ENCODE data around the gene FZD2. TPM values are rescaled to one million over a fixed set of nuclear protein-coding genes. Genes with fewer than 3 reads are reported as not detected.

FZD2 gene
- total and polyA plus RNA-seq, 9 of the 15 experiments (the other 6 are each of a cell fraction or from before 2014, with no cell fraction given) = 0.03 to 4.5 (median 1.1) TPM; not detected in 1

DNA sequence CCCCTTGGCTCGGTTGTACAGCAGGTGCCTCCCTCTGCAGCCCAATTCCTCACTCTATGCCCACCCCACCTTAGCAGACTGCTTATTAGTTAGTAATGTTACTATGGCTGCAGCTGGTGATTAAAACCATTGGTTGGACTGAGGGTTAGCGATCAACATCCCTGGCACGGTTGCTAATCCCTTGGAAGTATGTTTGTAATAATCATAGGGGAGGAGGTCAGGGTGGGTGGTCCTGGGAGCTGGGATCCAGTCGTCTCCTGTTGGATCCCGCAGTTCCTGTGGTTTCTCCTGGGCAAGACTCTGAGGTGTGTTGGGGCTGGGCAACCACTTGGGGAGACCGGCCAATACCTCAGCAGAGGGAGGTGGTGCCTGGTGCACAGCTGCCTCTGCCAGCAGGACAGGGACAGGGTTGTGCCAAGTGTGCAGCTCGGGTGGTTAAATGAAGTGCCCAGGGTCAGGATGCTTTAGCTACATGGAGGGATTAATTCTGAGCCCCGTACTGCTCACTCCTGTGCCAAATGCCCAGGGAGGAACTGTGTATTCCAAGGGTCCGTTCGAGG, 38.0 kb downstream of the FZD2 start:
- TF ChIP-seq, protein P1, sequence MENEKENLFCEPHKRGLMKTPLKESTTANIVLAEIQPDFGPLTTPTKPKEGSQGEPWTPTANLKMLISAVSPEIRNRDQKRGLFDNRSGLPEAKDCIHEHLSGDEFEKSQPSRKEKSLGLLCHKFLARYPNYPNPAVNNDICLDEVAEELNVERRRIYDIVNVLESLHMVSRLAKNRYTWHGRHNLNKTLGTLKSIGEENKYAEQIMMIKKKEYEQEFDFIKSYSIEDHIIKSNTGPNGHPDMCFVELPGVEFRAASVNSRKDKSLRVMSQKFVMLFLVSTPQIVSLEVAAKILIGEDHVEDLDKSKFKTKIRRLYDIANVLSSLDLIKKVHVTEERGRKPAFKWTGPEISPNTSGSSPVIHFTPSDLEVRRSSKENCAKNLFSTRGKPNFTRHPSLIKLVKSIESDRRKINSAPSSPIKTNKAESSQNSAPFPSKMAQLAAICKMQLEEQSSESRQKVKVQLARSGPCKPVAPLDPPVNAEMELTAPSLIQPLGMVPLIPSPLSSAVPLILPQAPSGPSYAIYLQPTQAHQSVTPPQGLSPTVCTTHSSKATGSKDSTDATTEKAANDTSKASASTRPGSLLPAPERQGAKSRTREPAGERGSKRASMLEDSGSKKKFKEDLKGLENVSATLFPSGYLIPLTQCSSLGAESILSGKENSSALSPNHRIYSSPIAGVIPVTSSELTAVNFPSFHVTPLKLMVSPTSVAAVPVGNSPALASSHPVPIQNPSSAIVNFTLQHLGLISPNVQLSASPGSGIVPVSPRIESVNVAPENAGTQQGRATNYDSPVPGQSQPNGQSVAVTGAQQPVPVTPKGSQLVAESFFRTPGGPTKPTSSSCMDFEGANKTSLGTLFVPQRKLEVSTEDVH (IDR thresholded peaks at IDR 0.05; ENCODE audit: low read depth, partially characterized antibody) = no peak
- TF ChIP-seq ERF (CRISPR knock-in tag; IDR thresholded peaks at IDR 0.05) = no peak
- no peak for TF ChIP-seq RNF2 (IDR thresholded peaks at IDR 0.05)
- no peak for TF ChIP-seq NCOA1 (IDR thresholded peaks at IDR 0.05; ENCODE audit: low read depth)
- TF ChIP-seq C11orf30 (IDR thresholded peaks at IDR 0.05; ENCODE audit: low read depth) = no peak
- no peak for TF ChIP-seq ZC3H8 (IDR thresholded peaks at IDR 0.05)
- POLR2A ChIA-PET = interaction anchor here (0.6 kb wide), 1 partner anchor 48 kb away, joined by 3 read pairs; no protein-coding TSS in a partner anchor
- Histone ChIP-seq H3K4me3 (no peak overlapping the region), H3K9me1 (ENCODE audit: control insufficient read depth, insufficient read depth, low read length) (no peaks in the 10 kb centered on the region), H3K4me2 (ENCODE audit: insufficient read depth, low read length) (no peak overlapping the region), H3K36me3 (ENCODE audit: control insufficient read depth, insufficient read depth, low read length) (no peaks in the 10 kb centered on the region), H3K79me2 (ENCODE audit: control insufficient read depth, insufficient read depth, low read length) (no peaks in the 10 kb centered on the region), H3K9ac (ENCODE audit: insufficient read depth in 1 of 2, low read depth in 2 of 2, low read length in 2 of 2) (no peak overlapping the region), H3K9me3 (replicated peaks; ENCODE audit: control insufficient read depth, insufficient read depth, low read depth, low read length) (peaks cover 2% of the 10 kb centered on the region; the same call in 1 of the 2 replicates), H3K27ac (ENCODE audit: extremely low read depth, low read depth, low read length) (no peak overlapping the region), H4K20me1 (replicated peaks; ENCODE audit: control insufficient read depth, insufficient read depth, low read length) (no peaks in the 10 kb centered on the region; the same call in none of the 2 replicates), H2AFZ (ENCODE audit: low read depth, low read length) (no peak overlapping the region), H3K27me3 (ENCODE audit: control insufficient read depth in 2 of 2, insufficient read depth in 2 of 2, low read length in 2 of 2) (peaks cover 11 to 48% of the 10 kb centered on the region in 2 experiments; a peak in 4 of 5 replicates), H3K4me1 (replicated peaks in 1 of 2; ENCODE audit: control insufficient read depth in 2 of 2, insufficient read depth in 2 of 2, low read length in 2 of 2) (no peaks in the 10 kb centered on the region)
- intact Hi-C loops (cut with micrococcal nuclease) (no loop called here), in situ Hi-C loops (cut with MboI) (no loop called here)
- CTCF ChIA-PET (ENCODE audit: low intra/inter-chr PET ratio) = no interaction called here
- 2% methylated on average over 10 of the region's 10 CpGs for WGBS (ENCODE audit: insufficient coverage, low coverage, missing lambda C conversion rate)
- DNase-seq (ENCODE audit: extremely low read depth in 1 of 4, low spot score in 3 of 4) (no peak), ATAC-seq (no peak), FAIRE-seq (no peak)
- BruUV-seq (replicated peaks) = no TSS peak

Measured in K562 (cell line).